HCT116 (cell line): ENCODE measurements around the gene FXYD6.

Experiments
- CTCF ChIP-seq, 3 experiments: fragments of 200-600 bp in 1 of 3; sonication (generic) in 1 of 3; IDR thresholded peaks in 2 of 3; conservative IDR thresholded peaks in 1 of 3; 2 replicates each; pipeline ENCODE4 v1.5.1; 2012 to 2017; ENCODE audit warnings: low read depth in 2 of 3, low read length in 2 of 3, antibody characterized with exemption in 1 of 3, borderline replicate concordance in 1 of 3, control low read depth in 1 of 3, mild to moderate bottlenecking in 1 of 3, mixed read lengths in 1 of 3, mixed run types in 1 of 3, moderate library complexity in 1 of 3; ENCODE audit not compliant: insufficient read depth in 1 of 3
- EZH2phosphoT487 ChIP-seq: fragments of 200-600 bp; IDR thresholded peaks from 2 replicates; pipeline ENCODE4 v1.6.1; 2018; ENCODE audit warnings: antibody characterized with exemption, borderline replicate concordance
- POLR2AphosphoS5 ChIP-seq: IDR thresholded peaks from 2 replicates; pipeline ENCODE4 v1.6.1; 2011; ENCODE audit warnings: mild to moderate bottlenecking, low read depth, low read length, moderate library complexity
- REST ChIP-seq: IDR thresholded peaks from 2 replicates; pipeline ENCODE4 v1.6.1; 2012; ENCODE audit warnings: low read depth
- YY1 ChIP-seq: IDR thresholded peaks from 2 replicates; pipeline ENCODE4 v1.6.1; 2011; ENCODE audit warnings: low read length, low read depth, moderate library complexity, mild to moderate bottlenecking; ENCODE audit not compliant: insufficient replicate concordance; ENCODE audit errors: extremely low read depth

- TF ChIP-seq EZH2phosphoT487 (no peak), REST (no peak), CTCF (IDR thresholded peaks at IDR 0.05 in 2 of 3, conservative IDR thresholded peaks at IDR 0.05 in 1 of 3; ENCODE audit: borderline replicate concordance in 1 of 3, insufficient read depth in 1 of 3, low read depth in 2 of 3, low read length in 2 of 3) (no peak), YY1 (no peak), POLR2AphosphoS5 (no peak)
These were observed 76.8 kb downstream of the FXYD6 start for GRCh38 chr11:117799634-117800033.
